ENCODE measurements around the gene HNRNPUL2.

- TF ChIP-seq CTCF (IDR thresholded peaks at IDR 0.05 in 8 of 11, conservative IDR thresholded peaks at IDR 0.05 in 3 of 11), result no peak
- TF ChIP-seq POLR2A (IDR thresholded peaks at IDR 0.05), result no peak
These were observed 14.4 kb downstream of the HNRNPUL2 start for GRCh38 chr11:62712861-62713260.

All from spleen (tissue), 7 donors.